ENCODE measurements around the gene GAL3ST2.
"Not testable (repeated sequence)": the region's sequence is repeated elsewhere in the genome, so short reads cannot be mapped to it uniquely, and the experiment has no call there.

Gene GAL3ST2

DNA sequence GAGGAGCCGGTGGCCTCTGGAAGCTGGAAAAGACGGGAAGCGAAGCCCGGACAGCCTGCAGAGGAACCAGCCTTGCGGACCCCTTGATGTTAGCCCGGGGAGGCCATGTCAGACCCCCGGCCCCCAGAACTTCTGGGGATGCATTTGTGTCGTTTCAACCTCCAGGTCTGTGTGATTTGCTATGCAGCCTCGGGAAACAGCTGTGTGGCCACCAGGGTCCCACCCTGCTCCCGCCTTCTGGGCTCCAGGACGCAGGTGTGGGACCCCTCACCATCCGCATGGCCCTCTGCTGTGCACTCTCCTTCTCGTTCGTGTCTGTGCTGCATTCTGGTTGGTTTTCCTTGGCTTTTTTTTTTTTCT lies 45.6 kb downstream of the GAL3ST2 start:
- no peak for DNase-seq

DNA sequence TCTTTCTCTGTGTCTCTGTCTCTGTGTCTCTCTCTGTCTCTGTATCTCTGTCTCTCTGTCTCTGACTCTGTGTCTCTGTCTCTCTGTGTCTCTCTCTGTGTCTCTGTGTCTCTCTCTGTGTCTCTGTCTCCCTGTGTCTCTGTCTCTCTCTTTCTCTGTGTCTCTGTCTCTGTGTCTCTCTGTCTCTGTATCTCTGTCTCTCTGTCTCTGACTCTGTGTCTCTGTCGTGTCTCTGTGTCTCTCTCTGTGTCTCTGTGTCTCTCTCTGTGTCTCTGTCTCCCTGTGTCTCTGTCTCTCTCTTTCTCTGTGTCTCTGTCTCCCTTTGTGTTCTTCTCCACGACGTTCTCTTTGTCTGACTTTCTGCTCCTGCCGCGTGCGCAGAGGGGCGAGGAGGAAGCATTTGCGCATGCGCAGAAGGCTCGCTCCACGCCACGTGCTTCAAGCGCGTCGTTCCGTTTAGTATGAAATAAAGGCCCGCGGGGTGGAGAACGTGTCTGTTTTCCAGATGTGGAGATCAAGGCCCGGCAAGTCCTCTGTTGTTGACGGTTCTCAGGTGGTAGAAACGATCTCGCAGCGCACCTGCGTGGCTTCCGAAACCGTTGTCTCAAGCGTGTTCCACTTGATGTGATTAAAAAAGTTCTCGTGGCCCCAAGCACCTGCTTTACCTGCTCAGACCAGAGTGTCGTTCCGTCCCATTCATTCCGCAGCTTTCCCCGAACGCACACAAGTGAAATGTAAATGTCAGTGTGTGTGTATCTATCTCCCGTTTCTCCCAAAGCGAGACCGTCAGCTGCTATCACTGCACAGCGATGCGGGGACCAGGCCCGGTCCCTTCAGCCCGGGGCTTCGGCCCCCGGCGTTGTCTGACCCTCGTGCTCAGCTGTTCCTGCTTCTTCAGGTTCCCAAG lies 47.2 kb downstream of the GAL3ST2 start:
- not testable (repeated sequence) for DNase-seq

DNA sequence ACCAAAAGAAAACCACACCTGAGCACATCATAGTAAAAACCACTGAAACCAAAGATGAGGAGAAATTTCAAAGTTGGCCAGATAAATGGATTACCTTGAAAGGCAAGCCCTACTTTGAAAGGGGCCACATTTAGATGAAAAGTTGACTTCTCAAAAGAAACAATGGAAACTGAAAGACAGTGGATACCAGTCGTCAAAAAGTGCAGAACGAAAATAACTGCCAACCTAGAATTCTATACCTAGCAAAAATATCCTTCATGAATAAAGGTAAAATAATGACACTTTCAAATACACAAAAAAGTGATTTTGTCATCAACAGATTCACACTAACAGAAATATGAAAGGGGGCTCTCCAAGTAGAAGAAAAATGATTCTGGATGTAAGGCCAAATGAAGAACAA lies 50.8 kb downstream of the GAL3ST2 start:
- DNase-seq: no peak

DNA sequence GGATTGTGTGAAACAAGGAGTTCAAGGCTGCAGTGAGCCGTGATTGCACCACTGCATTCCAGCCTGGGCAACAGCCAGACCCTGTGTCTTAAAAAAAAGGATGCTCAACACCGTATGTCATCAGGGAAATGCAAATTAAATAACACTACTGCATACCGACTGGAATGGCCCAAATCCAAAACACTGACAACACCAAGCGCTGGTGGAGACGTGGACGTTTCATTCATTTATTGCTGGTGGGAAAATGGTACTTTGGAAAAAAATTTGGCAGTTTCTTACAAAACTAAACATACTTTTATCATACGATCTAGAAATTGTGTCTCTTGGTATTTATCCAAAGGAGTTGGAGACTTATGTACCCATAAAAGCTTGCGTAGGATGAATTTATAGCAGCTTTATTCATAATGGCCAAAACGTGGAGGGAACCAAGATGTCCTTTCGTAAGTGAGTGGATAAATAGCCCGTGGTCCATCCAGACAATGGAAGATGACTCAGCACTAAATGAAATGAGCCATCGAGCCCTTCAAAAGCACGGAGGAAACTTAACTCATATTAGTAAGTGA lies 56.6 kb downstream of the GAL3ST2 start:
- no peak for DNase-seq

DNA sequence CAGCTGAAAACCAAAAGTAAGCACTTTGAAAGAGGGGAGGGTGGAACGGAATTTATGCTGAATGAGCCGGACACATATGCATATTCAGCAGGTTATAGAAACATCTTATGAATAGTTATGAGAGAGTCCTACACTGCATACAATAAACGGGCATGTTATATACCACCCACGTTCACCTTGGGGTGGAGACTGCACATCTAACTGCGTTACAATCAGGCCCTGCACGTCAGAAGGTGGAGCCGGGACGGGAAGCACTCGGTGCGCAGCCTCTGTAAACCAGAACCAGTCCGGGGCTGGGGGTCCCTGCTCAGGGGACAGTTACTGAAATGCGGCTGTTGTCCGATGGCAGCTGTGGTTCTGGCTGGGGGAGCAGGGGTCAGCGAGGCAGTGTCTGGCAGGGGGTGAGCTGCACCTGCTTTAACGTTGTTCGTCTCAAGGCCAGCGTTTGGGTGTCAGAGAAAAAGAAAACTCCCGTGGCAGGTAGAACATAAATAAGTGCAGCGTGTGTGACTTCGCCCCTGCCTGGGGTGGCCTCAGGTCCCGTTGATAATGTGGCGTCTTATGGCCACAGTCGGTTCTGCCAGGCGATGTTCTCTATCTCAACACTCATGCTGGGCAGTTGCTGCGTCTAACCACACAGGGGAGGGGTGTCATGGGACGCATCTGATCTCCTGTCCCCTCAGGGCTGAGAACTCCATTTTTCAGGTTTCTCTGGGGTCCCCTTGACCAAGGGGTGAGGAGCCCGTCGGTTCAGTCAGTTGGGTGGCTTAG lies 57.3 kb downstream of the GAL3ST2 start:
- not testable (repeated sequence) for DNase-seq

DNA sequence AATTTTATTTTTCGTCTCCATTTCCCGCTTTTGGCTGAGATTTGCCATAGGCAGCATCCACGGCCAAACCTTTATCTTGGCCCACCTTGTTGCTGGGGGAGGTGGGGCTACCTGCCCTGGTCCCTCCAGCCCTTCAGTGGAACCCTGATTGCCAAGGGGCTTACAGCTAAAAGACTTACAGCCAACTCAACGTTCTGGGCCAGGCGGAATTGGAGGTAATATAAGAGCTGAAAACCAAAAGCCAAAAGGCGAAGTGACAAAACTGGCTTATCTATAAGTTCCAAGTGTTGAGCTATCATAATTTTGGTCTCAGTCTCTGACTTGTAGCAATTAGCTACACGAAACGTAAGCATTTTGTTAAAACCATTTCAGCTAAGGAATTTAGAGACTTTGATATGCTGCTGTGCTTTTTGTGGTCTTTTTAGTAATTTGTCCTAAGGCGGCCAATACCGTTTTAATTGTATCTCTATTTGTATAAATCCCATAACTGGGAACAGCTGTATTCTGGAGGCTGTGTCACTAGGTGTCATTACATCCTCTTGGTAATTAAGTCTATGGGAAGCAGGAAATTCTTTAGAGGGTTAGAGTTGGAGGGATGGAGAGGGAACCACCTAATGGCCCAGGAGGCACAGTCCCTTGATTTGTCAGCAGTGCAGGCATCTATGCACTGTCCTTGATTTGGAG lies 58.0 kb downstream of the GAL3ST2 start:
- no peak for DNase-seq

DNA sequence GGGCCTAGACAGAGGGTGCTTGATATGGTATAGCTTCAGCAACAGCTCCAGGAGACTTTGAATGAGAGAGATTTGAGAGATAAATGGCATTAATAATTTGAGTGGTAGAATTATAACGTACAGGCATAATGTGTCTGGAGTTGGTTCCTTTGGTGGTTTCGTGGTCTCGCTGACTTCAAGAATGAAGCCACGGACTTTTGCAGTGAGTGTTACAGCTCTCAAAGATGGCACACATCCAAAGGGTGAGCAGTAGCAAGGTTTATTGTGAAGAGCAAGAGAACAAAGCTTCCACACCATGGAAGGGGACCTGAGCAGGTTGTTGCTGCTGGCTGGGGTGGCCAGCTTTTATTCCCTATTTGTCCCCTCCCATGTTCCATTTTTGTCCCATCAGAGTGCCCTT lies 59.0 kb downstream of the GAL3ST2 start:
- no peak for DNase-seq

DNA sequence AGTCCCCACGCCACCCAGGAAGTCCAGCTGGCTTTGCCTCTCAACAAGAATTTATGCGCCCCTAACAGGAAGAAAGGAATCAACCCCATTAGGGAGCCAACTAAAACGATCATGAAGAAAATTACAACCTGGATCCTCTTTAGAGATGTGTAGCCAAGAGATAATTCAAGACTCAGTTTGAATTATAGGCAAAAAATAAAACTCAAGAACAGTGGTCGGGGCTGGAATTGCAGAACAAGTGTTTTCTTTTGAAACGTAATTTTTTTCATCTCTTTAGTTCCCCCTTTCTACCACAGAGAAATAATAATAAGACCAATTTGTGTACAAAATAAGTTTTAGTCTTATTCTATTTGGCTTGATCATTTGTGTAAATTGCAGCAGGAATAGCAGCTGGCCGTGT lies 59.7 kb downstream of the GAL3ST2 start:
- no peak for DNase-seq

DNA sequence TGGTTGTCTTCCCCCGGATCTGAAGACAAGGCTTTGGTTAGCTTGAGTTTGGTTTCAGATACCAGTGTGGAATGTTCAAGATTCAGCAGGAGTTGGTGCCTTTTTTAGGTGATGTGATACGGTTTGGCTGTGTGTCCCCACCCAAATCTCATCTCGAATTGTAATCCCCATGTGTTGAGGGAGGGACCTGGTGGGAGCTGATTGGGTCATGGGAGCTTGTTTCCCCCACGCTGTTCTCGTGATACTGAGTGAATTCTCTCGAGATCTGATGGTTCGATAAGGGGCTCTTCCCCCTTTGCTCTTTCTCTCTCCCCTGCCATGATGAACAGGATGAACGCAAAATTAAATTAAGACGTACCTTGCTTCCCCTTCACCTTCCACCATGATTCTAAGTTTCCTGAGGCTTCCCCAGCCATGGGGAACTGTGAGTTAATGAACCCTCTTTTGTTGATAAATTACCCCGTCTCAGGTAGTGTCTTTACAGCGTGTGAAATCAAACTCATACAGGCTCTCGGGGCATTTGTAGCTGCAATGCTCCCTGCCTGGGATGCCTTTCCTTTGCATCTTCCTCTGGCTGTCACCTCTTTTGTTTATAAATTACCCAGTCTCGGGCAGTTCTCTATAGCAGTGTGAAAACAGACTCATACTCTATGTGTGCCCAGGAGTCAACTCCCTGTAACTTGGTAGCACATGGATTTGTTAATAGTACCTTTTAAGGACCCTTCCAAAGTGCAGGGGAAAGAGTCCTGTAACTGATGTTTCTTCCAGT lies 60.8 kb downstream of the GAL3ST2 start:
- DNase-seq: no peak

DNA sequence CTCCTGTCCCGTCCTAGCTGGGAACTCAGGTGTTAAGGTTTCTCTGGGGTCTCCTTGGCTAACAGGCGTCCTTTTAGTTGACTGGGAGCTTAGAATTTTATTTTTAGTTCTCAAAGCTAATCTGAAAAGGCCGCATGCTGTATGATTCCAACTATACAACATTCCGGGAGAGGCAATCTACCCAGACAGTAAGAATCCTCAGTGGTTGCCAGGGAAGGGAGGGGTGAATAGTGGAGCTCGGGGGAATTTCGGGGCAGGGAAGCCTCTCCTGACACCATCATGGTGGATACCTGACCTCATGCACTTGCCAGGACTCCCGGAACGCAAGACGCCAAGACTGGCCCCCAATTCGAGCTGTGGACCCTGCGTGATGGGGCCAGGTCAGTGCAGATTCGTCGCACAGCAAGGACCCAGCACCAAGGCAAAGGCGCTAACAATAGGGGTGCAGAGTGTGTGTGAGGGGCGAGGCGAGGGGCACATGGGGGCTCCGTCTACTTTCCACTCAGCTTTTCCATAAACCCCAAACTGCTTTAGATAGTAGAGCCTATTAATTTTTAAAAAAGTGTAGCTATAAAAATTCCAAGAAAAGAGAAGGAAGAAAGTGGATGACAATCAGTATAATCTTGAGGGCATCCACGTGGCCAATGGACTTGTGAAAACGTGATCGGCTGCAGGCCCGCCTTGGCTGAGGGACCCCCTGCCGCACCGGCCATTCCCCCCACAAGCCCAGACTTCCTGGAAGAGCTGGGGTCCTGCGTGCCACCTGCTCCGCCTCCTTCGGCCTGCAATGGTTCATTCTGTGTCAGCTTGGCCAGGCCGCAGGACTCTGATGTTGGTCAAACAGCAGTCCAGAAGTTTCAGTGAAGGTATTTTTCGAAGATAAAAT lies 64.8 kb downstream of the GAL3ST2 start:
- DNase-seq: no peak

DNA sequence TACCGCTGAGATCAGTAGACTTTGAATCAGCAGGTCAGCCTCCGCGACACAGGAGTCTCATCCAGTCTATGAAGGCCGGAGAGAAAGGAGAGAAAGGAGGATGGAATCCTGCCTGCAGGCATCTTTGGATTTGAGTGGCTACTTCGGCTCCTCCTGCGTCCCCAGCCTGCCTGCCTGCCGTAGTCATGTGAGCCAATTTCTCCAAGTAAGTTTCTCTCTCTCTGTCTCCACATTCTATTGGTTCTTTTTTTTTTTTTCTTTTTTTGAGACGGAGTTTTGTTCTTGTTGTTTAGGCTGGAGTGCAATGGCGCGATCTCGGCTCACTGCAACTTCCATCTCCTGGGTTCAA lies 65.4 kb downstream of the GAL3ST2 start:
- DNase-seq: no peak

DNA sequence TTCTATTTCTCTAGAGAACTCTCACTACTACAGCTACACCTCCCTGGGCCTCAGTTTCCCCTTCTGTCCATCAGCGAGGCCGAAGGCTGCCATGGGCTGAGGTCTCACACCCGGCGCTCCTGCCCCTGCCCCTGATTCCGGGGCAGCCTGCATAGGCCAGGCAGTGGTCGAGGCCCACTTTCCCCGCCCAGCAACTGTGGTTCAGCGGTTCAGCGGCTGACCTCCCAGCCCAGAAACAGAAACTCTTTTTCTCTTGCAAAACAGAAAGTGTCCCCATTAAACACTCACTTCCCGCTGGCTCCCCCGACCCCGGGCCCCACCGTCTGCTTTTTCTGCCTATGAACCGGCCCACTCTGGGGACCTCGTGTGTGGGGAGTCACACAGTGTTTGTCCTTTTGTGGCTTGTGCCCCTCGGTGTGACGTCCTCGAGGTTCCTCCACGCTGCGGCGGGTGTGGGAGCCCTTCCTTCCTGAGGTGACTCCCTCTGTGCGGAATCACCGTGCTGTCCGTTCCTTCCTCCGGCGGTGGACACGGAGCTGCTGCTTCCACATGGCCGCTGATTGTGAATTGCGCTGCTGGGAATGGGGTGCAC lies 66.1 kb downstream of the GAL3ST2 start:
- no peak for DNase-seq

DNA sequence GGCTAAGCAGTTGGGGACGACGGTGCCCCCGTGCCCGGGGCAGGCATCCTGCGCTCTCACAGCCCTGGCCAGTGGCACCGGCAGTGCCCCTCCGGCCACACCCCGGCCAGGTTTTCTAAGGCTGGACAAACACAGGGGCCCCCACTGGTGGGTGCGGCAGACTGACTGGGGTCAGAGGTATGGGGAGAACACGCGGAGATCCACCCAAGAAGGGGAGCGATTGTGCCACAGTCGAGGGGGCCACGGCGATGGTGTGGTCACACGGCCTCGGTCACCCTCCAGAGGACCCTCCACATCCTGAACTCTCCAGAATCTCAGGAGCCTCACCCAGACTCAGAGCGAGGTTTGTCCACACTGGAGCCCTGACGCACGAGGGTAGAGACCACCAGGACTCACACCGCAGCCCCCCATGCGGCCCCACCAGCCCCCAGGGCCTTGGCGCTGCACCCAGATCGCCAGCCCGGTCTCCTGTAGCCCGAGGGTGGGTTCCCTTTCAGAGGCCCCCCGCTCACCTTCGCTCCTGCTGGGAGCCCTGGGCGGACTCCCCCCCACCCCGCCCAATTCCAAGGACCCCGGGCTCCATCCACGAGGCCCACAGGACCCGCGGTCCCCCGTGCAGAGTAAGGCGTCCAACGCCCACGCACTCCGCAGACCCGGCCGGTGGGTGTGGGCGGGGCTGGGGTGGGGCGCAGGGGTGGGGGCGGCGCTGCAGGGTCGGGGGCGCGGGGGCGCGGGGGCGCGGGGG lies 66.9 kb downstream of the GAL3ST2 start:
- DNase-seq: no peak

DNA sequence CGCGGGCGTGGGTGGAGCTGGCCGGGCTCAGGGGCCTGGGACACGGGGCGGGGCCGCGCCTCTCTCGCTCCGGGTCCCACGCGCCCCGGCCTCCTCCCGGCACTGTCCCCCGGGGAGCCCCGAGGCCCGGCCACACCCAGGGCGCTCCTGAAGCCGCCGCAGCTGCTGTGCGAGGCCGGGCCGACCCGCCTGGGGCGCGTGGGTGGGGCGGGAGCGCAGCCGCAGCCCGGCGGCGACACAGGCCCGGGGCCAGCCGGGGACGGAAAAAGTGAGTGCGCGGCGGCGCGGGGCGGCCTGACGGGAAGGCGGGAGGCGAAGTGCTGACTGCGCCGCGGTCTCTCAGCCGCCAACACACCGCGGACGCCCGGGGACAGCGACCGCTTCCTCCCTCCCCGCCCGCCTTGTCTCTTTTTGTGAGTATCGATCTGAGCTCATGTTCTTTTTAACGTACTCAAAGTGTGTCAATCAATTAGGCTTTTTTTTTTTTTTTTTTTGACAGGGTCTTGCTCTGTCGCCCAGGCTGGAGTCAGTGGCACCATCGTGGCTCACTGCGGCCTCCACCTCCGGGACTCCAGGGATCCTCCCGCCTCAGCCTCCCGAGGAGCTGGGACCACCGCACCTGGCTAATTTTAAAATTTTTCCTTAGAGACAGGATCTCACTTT lies 67.6 kb downstream of the GAL3ST2 start:
- DNase-seq: no peak

DNA sequence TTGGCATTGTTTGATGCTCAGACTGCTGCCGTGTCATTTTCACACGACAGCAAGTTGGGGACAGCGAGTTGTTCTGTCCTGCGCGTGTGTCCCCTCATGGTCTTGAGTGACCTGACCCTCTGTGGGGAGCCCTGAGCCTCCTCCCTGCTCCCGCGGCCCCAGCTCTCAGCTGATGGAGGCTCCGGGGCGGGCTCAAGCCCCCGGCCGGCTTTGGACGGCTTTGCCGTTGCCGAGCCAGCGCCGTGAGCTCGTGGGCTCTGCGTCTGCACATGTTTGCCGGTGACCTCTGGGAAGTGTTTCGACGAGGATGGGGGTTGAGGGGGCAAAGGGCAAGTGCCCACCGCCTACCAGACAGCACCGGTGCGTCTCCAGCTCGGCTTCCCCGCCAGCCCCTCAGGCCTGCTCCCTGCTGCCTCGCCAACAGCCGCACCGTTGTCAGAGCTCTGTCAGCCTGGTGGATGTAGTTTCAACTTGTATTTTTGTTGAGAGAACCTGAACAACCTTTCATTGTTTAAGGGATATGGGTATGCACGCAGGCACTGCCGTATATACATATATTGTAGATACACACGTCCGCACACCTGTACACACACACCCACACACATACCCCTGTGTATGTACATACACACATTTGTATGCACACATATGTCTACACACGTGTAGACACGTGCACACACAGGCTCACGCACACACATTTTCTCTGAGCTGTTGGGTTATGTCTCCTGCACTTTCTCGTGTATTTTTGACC lies 68.4 kb downstream of the GAL3ST2 start:
- DNase-seq: no peak

DNA sequence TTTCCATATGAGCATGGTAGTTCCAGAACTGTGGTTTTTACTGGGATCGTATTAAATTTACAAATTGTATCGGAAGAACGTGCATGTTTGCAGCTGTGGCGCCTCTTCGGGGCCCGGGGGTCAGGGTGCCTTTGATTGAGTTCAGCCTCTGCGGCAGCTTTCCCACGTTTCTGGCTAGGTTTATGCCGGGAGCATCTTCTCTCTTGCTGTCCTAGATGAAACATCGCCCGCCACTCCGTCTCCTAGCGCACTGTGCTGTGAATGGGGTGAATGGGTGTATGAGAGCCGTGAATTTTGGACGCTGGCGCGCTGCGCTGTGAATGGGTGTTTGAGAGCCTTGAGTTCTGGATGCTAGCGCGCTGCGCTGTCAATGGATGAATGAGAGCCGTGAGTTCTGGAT lies 69.8 kb downstream of the GAL3ST2 start:
- DNase-seq: no peak

DNA sequence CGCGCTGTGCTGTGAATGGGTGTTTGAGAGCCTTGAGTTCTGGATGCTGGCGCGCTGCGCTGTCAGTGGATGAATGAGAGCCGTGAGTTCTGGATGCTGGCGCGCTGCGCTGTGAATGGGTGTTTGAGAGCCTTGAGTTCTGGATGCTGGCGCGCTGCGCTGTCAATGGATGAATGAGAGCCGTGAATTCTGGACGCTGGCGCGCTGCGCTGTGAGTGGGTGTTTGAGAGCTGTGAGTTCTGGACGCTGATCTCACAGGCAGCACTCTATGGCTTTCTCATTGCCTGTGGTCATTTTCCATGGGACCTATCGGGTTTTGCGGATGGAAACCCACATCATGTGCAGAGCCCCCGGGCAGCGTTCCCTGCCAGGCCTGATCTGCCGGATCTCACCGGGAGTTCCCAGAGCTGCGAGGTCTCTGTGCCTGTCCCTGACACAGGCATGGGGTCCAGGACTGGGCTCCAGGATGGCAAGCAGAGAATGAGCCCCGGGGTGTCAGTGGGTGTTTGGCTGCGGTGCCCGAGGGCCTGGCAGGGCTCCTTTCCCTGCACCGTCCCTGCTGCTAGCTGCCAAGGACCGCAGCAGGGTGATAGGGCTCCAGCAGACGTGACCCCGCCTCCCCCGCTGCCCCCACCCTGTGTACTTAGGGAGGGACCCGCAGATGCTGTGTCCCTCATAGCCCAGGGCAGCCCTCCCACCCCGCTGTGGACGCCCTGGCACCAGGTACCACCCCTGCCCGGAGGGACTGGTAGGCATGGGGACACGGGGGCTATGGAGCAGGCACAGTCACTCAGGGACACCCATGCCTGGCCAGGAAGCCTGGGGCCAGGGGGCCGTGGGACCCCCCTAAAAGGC lies 72.4 kb downstream of the GAL3ST2 start:
- DNase-seq: no peak
